Ascending aorta (tissue), 2 donors: ENCODE results near the gene CIP2A. TPM values are rescaled to one million over a fixed set of nuclear protein-coding genes. Genes with fewer than 3 reads are reported as not detected.

ENCODE experiments used
- DNase-seq, 2 donors: peaks; one replicate each; pipeline ENCODE4 v3.0.0-alpha.2; 2019; ENCODE audit warnings: low spot score in 2 of 2
- H3K27ac ChIP-seq, 2 donors: fragments of 200-600 bp; sonication (generic); one replicate each; pipeline ENCODE4 v1.5.1; 2016 to 2017; ENCODE audit warnings: mild to moderate bottlenecking in 1 of 2
- H3K27me3 ChIP-seq: fragments of 200-600 bp; sonication (generic); one replicate; pipeline ENCODE4 v1.5.1; 2017
- H3K36me3 ChIP-seq, 2 donors: fragments of 200-600 bp; sonication (generic); one replicate each; pipeline ENCODE4 v1.5.1; 2016
- H3K4me1 ChIP-seq, 2 donors: fragments of 200-600 bp; sonication (generic); one replicate each; pipeline ENCODE4 v1.5.1; 2016 to 2017; ENCODE audit warnings: mild to moderate bottlenecking in 1 of 2
- H3K4me3 ChIP-seq, 2 donors: fragments of 200-600 bp; sonication (generic); one replicate each; pipeline ENCODE4 v1.5.1; 2016 to 2017; ENCODE audit warnings: mild to moderate bottlenecking in 1 of 2
- H3K9me3 ChIP-seq, 2 donors: fragments of 200-600 bp; sonication (generic); one replicate each; pipeline ENCODE4 v1.5.1; 2016
- CTCF ChIP-seq, 3 experiments: fragments of 200-600 bp in 2 of 3; fragments of 450-650 bp in 1 of 3; sonication (generic) in 2 of 3; IDR thresholded peaks; one replicate each; pipeline ENCODE4 v1.5.1; 2016 to 2019; ENCODE audit warnings: antibody characterized with exemption in 3 of 3, mild to moderate bottlenecking in 1 of 3, moderate library complexity in 1 of 3
- intact Hi-C: fragments of 100-400 bp; cut with DNase I; formaldehyde crosslinking; loops from one replicate; pipeline ENCODE4 v1.15.1; 2023
- total RNA-seq: library from RNA; depleted of rRNA; stranded (reverse); fragments of >200 nt; gene quantifications from one replicate; pipeline ENCODE4 v1.1.0, GENCODE V29; 2016

Gene CIP2A
- total RNA-seq, 1 donor from 2014 or later: not detected

GRCh38 chr3:108511055-108511454 is 78.2 kb downstream of the CIP2A start:
- H3K4me1 ChIP-seq: no peaks in the 10 kb centered on the region
- H3K4me3 ChIP-seq: no peak overlapping the region
- no peaks in the 10 kb centered on the region for H3K9me3 ChIP-seq
- intact Hi-C loops: no loop called here
- no peaks in the 10 kb centered on the region for H3K36me3 ChIP-seq
- H3K27ac ChIP-seq: no peak overlapping the region
- H3K27me3 ChIP-seq: no peaks in the 10 kb centered on the region
- DNase-seq: no peak
- no peak for TF ChIP-seq CTCF (IDR thresholded peaks at IDR 0.05)

- Histone ChIP-seq H3K9me3 (no peaks in the 10 kb centered on the region), H3K27me3 (no peaks in the 10 kb centered on the region), H3K27ac (no peak within 1 kb of the TSS), H3K4me3 (no peak within 1 kb of the TSS), H3K4me1 (no peaks in the 10 kb centered on the region), H3K36me3 (no peaks in the 10 kb centered on the region)
- no peak for DNase-seq
- no peak for TF ChIP-seq CTCF (IDR thresholded peaks at IDR 0.05)
- intact Hi-C loops: no loop called here
Measured at GRCh38 chr3:108510496-108510895, 78.7 kb downstream of the CIP2A start, which contains the start of gene MYH15. MYH15 (minus strand) TSS chr3:108510596; CDS start chr3:108510530, 66 bp downstream.

GRCh38 chr3:108509871-108510270 is 79.4 kb downstream of the CIP2A start:
- H3K36me3 ChIP-seq: no peaks in the 10 kb centered on the region
- no peak for DNase-seq
- TF ChIP-seq CTCF (IDR thresholded peaks at IDR 0.05): no peak
- H3K27me3 ChIP-seq: no peaks in the 10 kb centered on the region
- intact Hi-C loops: no loop called here
- no peak overlapping the region for H3K27ac ChIP-seq
- no peaks in the 10 kb centered on the region for H3K4me1 ChIP-seq
- H3K4me3 ChIP-seq: no peak overlapping the region
- H3K9me3 ChIP-seq: no peaks in the 10 kb centered on the region

GRCh38 chr3:108509263-108509662 is 80.0 kb downstream of the CIP2A start:
- intact Hi-C loops: no loop called here
- no peaks in the 10 kb centered on the region for H3K9me3 ChIP-seq
- H3K4me1 ChIP-seq: no peaks in the 10 kb centered on the region
- no peak overlapping the region for H3K4me3 ChIP-seq
- TF ChIP-seq CTCF (IDR thresholded peaks at IDR 0.05): no peak
- DNase-seq: no peak
- H3K27ac ChIP-seq: no peak overlapping the region
- H3K27me3 ChIP-seq: no peaks in the 10 kb centered on the region
- no peaks in the 10 kb centered on the region for H3K36me3 ChIP-seq

- Histone ChIP-seq H3K36me3 (no peaks in the 10 kb centered on the region), H3K9me3 (no peaks in the 10 kb centered on the region), H3K4me3 (no peak overlapping the region), H3K27me3 (no peaks in the 10 kb centered on the region), H3K27ac (no peak overlapping the region), H3K4me1 (no peaks in the 10 kb centered on the region)
- intact Hi-C loops: no loop called here
- TF ChIP-seq CTCF (IDR thresholded peaks at IDR 0.05): no peak
- DNase-seq: no peak
Measured at GRCh38 chr3:108507902-108508301, 81.3 kb downstream of the CIP2A start.

GRCh38 chr3:108505811-108506210 is 83.4 kb downstream of the CIP2A start:
- DNase-seq: no peak
- Histone ChIP-seq H3K27me3 (no peaks in the 10 kb centered on the region), H3K4me3 (no peak overlapping the region), H3K27ac (no peak overlapping the region), H3K36me3 (no peaks in the 10 kb centered on the region), H3K4me1 (no peaks in the 10 kb centered on the region), H3K9me3 (no peaks in the 10 kb centered on the region)
- TF ChIP-seq CTCF (IDR thresholded peaks at IDR 0.05): no peak
- intact Hi-C loops: no loop called here
